HG03520 (cell line): ENCODE results near the gene FAM120C.

Experiments
- ATAC-seq: cut with Tn5 transposase; IDR thresholded peaks from one replicate; pipeline ENCODE4 v1.9.1; 2021; ENCODE audit warnings: mild to moderate bottlenecking, moderate library complexity; ENCODE audit not compliant: unreplicated experiment

FAM120C gene, protein sequence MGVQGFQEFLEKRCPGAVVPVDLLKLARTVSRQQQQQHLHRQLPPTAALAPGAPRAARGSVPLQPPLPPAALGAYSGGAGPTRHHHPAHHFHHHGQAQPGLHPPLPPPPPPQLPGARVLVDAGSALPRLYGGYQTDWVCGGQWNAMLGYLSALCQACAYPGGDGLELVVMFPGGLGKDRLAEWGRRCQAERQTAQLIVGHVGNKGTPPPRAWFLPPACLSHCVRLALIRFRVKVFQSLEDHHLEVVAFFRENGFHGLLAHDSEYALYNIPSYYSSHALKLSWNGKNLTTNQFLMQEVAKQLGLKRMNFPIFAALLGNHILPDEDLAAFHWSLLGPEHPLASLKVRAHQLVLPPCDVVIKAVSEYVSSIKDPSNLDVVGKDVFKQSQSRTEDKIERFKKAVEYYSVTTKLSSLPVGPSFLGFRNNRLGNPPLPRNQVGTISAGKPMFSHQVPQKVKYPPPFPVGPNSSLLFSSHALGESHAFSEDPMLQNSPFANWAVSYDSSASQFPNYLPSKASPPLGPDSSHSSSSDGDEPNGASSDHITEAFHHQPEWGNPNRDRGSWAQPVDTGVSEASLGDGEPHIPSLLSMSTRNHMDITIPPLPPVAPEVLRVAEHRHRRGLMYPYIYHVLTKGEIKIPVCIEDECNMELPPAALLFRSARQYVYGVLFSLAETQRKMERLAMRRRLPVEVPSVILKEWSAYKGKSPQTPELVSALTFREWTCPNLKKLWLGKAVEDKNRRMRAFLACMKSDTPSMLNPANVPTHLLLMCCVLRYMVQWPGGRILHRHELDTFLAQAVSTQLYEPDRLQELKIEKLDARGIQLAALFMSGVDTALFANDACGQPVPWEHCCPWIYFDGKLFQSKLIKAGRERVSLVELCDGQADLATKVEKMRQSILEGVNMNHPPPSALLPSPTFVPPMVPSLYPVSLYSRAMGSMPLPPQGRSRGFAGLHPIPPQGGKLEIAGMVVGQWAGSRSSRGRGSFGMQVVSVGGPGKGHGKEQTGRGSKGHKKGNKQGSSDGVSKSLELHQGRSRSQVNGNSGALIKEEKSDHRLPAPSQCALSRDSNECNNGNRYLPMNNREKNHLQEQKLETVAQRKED

DNA sequence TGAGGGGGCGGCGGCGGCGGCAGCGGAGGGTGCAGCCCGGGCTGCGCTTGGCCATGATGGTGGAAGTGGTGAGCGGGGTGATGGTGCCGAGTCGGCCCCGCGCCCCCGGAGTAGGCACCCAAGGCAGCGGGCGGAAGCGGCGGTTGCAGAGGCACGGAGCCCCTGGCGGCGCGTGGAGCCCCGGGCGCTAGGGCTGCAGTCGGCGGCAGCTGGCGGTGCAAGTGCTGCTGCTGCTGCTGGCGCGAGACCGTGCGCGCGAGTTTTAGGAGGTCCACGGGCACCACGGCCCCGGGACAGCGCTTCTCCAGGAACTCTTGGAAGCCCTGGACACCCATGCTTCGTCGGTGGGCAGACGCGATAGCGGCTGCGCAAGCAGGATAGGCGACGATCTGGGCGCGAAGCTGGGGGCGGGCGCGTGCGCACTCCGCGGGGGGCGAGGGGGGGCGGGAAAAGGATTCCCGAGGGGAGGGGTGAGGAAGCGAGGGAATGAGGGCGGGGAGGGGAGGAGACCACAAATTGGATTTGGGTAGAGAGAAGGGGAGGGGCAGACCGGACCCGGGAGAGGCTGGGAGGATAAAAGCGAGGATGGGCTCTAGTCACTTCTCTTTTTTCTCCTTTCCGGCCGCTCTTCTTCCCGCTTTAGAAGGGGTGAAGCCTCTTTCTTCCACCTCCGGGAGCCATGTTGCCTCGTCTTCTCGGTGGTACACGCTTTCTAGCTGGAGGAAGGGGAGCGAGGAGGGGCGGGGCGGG, at the start of gene FAM120C:
TSS of gene FAM120C (minus strand) at position 391 of the 750 bp plus-strand sequence. CDS start at position 335, 56 bp downstream.
- peak; percentile 25 for ATAC-seq

DNA sequence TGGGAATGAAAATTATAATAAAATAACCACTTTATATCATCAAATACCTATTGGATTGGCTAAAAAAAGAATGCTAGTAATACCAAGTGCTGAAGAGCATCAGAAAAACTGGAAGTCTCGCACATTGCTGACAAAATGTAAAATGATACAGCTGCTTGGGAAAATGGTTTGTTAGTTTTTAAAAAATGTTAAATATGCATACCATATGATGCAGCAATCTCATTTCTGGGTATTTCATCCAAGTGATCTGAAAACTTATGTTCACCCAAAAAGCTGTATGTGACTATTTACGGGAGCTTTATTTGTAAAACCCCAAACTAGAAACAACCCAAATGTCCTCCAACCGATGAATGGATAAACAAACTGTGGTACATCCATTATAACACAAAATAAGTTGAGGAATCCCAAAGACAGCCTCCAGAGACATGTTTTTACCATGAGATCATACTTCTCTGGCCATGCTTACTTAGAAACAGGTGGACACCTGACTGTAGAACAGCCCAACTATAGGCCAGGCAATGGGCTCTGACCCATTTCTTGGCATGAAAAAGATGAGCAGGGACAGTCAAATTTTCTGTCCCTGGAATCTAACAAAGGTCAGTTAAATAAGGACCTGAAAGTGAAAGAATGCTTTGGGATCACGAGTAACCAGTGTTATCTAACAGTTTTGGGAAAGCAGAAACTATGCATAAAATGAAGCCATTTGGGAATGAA, 47.5 kb upstream of the FAM120C start:
- ATAC-seq, result no peak

DNA sequence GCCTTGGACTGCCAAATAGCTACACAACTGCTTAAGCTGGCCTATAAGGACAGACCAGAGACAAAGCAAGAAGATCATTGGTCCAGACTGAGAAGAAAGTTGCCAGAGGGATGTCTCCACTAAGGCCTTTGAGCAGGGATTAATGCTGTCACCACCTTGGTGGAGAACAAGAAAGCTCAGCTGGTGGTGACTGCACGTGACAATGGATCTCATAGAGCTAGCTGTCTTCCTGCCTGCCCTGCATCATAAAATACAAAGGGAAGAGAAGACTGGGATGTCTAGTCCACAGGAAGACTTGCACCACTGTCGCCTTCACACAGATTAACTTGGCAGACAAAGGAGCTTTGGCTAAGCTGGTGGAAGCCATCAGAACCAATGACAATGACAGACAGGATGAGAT, 40.5 kb upstream of the FAM120C start:
- ATAC-seq, result no peak

DNA sequence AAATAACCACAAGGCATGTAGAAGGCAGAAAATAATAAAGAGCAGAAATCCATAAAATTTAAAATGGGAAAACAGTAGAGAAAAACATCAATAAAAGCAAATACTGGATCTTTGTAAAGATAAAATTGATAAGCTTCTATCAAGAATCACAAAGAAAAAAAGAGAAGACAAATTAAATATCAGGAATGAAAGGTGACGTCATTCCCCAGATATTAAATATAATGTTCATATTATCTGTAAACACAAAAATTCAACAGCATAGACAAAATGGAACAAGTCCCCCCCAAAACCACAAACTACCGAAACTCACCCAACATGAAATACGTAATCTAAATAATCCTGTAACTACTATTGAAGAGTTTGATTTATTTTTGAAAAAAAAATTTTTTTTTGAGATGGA, 30.5 kb upstream of the FAM120C start:
- ATAC-seq, result no peak

DNA sequence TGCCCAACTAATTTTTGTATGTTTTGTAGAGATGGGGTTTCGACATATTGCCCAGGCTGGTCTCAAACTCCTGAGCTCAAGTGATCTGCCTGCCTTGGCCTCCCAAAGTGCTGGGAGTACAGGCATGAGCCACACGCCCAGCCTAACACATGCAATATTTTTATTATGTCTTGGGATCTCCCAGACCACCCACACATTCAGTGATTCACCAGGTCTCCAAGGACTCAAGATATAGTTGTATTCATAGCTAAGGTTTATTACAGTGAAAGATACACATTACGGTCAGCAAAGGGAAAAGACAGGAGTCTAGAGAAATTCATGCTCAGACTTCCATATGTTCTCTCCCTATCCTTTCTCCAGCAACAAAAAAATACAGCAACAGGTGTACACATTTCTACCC, 25.5 kb upstream of the FAM120C start:
- no peak for ATAC-seq

GRCh38 chrX:54198262-54198661, 15.2 kb upstream of the FAM120C start:
- ATAC-seq, result no peak

DNA sequence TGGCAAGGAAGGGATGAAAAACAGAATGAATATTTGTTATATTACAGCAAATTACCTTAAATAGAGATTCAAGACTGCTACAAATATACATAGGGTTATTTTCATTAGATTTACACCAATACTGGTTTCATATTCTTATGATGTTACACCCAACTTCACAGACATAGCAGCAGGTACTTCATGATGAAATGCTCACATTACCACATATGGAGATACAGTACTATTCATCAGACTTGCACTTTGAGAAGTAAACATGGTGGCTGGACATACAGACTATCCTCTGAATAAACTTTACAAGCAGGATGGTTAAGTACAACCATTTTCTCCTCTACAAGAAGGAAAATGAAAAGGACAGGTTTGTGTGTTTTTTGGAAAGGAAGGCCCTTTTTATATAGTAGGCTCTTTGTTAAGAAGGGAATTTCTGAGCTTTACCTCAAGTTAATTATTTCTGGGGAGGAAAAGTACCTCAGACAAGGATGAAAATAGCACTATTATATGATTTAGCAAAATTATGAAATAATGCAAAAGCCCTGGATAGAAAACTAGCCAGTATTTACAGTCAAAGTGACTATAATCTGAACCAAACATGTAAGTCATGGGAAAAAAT, 12.0 kb upstream of the FAM120C start:
- ATAC-seq, result no peak

GRCh38 chrX:54193085-54193821, 10.2 kb upstream of the FAM120C start:
- no peak for ATAC-seq

- ATAC-seq, result no peak
Measured at GRCh38 chrX:54184474-54184873, 1.4 kb upstream of the FAM120C start.

DNA sequence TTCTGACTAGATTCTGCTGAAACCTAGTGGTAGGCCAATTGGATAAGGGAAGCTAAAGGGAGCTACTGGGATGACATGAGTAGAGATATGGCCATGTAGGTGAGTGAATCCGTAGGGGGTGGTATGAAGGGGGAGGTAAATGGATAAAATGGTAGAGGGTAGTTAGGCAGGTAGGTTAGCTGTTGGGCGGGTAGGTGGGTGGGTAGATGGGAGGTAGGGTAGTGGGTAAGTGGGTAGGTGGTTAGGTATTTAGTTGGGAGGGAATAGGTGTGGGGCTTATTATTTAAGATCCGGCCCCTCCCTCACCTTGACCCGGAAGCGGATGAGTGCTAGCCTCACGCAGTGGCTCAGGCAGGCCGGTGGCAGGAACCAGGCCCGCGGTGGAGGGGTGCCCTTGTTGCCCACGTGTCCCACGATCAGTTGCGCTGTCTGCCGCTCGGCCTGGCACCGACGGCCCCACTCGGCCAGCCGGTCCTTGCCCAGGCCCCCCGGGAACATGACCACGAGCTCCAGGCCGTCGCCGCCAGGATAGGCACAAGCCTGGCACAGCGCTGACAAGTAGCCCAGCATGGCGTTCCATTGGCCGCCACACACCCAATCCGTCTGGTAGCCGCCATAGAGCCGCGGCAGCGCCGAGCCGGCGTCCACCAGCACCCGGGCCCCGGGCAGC, 725 bp downstream of the FAM120C start:
- peak; percentile 49 for ATAC-seq

DNA sequence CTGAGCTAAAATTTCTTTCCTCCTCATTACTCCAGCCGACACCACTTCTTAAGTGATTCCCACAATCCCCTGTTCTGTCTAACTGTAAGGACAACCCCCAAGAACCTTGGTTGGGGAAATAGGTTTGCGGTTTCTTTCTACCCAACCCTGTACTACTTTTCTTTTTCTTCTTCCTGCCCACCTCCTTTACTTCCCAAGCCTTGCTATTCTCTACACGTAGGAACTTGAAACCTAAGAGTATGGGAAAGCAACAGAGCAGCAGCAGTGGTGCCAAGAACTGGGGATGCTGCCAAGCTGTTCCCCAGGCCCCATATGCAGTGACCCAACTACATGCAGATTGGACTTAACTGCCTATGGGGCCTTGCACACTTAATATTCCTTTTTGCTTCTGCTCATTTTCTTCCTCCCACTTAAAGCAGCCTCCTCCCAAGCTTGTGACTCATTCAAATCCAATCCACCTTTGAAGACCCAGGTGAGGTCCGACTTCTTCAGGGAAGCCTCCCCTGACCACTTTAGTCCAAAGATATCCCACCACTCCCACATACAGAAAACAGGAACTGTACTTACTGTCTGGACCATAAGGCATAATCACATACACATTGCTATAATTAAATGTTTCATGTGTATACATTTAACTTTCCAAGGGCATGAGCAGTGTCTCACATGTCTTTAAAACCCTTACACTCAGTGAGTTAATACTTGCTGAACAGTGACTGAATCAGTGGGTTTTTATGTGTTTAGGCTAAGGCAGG, 1.7 kb downstream of the FAM120C start:
- no peak for ATAC-seq

GRCh38 chrX:54180403-54180802, 2.7 kb downstream of the FAM120C start:
- ATAC-seq, result no peak

DNA sequence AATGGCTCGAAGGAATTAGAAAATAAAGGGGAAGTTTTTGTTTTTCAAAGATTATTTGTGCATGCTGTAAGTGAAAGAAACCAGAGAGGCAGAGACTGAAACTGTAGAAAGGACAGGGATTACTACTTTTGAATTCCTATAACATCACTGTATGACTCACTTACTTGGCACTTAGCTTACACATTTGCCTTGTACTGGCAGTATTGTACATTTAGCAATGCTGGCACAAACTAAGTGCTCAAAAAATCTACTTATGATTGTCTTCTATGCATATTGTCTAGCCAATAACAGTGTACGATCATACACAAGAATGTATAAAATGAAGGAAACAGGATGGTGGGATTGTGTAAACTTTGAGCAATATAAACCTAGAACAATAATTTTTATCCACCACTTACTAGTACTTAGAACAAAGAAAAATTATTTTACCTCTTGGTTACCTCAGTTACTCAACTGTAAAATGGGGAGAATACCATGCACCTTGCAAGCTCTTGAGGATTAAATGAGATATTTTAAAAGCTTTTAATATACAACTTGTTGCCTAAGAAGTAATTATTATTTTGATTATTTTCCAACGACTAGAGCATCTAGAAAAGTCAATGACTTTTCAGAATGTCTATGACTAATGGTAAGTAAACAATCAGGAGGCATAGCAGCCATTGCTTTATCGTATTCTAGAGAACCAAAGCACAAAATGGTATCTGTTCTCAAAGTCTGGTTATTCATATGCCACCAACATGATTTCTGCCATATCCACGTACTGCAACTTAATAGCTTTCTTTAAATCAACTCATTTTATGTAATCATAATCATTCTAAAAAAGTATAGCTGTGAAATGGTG, 4.7 kb downstream of the FAM120C start:
- ATAC-seq, result no peak

GRCh38 chrX:54177306-54177705, 5.7 kb downstream of the FAM120C start:
- ATAC-seq, result no peak

GRCh38 chrX:54173791-54174190, 9.3 kb downstream of the FAM120C start:
- ATAC-seq, result no peak

GRCh38 chrX:54172455-54172854, 10.6 kb downstream of the FAM120C start:
- ATAC-seq, result no peak
